Measurements from ENCODE around the gene GRK1.

Gene GRK1

GRCh38 chr13:113731192-113732175, 64.5 kb downstream of the GRK1 start:
- no peak for DNase-seq

GRCh38 chr13:113732176-113732960, 65.3 kb downstream of the GRK1 start:
- DNase-seq = no peak

- DNase-seq = no peak
Observed at GRCh38 chr13:113732961-113733950, 66.2 kb downstream of the GRK1 start.

- DNase-seq = no peak
Observed at GRCh38 chr13:113734099-113734825, 67.2 kb downstream of the GRK1 start.

GRCh38 chr13:113734826-113735125, 67.8 kb downstream of the GRK1 start:
- DNase-seq = no peak

GRCh38 chr13:113735194-113735593, 68.2 kb downstream of the GRK1 start:
- no peak for DNase-seq

GRCh38 chr13:113735750-113736149, 68.7 kb downstream of the GRK1 start:
- DNase-seq = no peak

GRCh38 chr13:113736258-113736731, 69.3 kb downstream of the GRK1 start:
- DNase-seq = no peak

GRCh38 chr13:113737803-113738202, 70.8 kb downstream of the GRK1 start:
- DNase-seq = no peak

GRCh38 chr13:113739527-113740285, 72.7 kb downstream of the GRK1 start:
- no peak for DNase-seq

- no peak for DNase-seq
Observed at GRCh38 chr13:113740286-113740556, 73.2 kb downstream of the GRK1 start.

- DNase-seq = no peak
Observed at GRCh38 chr13:113740661-113741060, 73.6 kb downstream of the GRK1 start.

- peak; percentile 21 for DNase-seq
Observed at GRCh38 chr13:113741191-113741668, 74.2 kb downstream of the GRK1 start.

GRCh38 chr13:113742000-113742441, 75.0 kb downstream of the GRK1 start:
- DNase-seq = peak; percentile 23

- no peak for DNase-seq
Observed at GRCh38 chr13:113742445-113743120, 75.6 kb downstream of the GRK1 start.

GRCh38 chr13:113743366-113744195, 76.6 kb downstream of the GRK1 start:
- no peak for DNase-seq

GRCh38 chr13:113744197-113745000, 77.4 kb downstream of the GRK1 start:
- DNase-seq = peak; percentile 20

GRCh38 chr13:113745059-113745458, 78.0 kb downstream of the GRK1 start:
- no peak for DNase-seq
